HG02973 (cell line): Measurements from ENCODE around the gene MCM10.
"Not testable (repeated sequence)": the region's sequence is repeated elsewhere in the genome, so short reads cannot be mapped to it uniquely, and the experiment has no call there.

Experiments
- ATAC-seq: cut with Tn5 transposase; IDR thresholded peaks from one replicate; pipeline ENCODE4 v1.9.1; 2021; ENCODE audit warnings: moderate library complexity; ENCODE audit not compliant: unreplicated experiment

MCM10 gene

GRCh38 chr10:13219685-13220670 lies 58.6 kb downstream of the MCM10 start:
- no peak for ATAC-seq

- ATAC-seq, result no peak
These were observed 60.2 kb downstream of the MCM10 start for GRCh38 chr10:13221572-13221971.

DNA sequence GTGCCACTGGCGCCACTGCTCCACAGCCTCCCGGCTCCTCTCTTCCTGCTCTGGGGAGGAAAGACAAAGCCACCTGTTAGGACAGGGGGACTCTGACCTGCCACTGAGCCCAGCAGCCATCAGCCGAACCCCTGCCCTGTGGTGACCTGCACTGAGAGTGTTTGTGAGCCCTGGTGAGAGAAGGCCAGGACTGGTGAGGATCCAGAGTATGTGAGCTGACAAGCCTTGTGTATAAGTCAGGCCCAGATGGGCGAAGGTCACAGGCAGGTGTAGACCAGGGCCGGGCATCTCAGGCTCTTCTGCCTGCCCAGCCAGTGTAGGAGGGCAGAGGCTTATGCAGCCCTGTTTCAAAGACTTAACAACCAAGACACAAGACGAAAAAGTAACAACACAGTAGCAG lies 60.8 kb downstream of the MCM10 start:
- no peak for ATAC-seq

- ATAC-seq, result no peak
These were observed 61.2 kb downstream of the MCM10 start for GRCh38 chr10:13222566-13222965.

GRCh38 chr10:13223241-13223640 lies 61.9 kb downstream of the MCM10 start:
- no peak for ATAC-seq

DNA sequence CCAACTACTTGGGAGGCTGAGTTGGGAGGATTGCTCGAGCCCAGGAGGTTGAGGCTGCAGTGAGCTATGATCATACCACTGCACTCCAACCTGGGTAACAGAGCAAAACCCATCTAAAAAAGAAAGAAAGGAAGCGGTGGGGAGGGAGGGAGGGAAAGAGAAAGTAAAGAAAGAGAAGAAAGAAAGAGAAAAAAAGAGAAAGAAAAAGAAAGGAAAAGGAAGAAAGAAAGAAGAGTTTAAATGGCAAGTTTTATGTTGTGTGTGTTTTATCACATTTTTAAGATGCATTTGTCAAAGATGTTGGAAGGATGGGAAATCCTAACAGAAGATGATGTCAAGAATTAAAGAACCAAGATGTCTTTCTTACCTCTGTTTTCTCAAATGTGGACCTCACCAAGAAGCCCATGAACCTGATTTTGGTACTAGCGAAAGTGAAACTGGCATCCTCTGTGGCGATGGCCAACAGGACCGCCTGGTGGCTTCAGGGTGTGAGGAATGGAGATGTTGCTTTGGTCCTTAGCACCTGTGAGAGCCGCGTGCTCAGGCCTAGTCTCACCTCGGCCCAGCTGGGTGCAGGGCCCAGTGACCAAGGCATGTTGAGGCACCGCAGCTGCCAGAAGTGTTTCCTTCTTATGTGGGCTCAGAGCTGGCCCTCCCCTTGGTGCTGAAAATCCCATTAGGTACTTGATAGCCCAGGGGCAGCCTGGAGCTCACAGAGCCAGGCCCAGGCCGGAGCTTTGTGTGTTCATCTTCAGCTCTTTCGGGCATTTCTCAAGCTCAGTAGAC lies 63.0 kb downstream of the MCM10 start:
- ATAC-seq, result no peak

- no peak for ATAC-seq
These were observed 64.2 kb downstream of the MCM10 start for GRCh38 chr10:13225601-13226000.

- ATAC-seq, result no peak
These were observed 65.7 kb downstream of the MCM10 start for GRCh38 chr10:13227031-13227430.

- no peak for ATAC-seq
These were observed 69.8 kb downstream of the MCM10 start for GRCh38 chr10:13231190-13231589.

DNA sequence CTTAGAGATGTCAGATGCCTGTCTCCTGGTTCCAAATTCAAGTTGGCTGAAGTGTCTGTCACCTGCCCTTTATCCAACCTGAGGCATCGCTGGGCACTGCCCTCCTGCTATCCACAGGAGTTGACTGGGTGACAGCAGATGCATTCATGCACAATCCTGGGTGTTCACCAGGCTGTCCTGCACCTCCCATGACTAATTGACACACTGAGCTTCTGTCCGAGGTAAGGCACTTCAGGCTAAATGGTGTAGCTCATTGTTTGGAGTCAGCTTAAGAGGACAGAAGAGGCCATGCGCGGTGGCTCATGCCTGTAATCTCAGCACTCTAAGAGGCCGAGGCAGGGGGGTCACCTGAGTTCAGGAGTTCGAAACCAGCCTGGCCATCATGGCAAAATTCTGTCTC lies 70.5 kb downstream of the MCM10 start:
- ATAC-seq, result no peak

DNA sequence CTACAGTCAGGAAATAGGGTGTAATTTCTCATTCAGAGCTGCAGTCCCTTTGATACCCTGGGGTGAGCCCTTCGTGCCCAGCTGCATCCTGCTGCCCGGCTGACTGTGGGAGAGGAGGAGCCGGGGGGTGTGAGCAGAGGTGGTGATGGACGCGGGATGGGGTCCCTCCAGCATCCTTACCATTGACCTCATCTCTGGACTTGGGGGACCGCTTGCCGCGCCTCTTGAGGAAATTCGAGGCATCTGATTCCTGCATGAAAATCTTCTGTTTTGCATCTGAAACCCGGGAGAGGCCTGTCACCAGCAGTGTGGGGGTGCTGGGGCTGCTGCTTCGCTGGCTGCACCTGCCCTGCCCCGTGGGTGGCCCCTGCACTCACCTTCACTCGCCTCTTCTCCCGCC lies 72.0 kb downstream of the MCM10 start:
- ATAC-seq, result no peak

DNA sequence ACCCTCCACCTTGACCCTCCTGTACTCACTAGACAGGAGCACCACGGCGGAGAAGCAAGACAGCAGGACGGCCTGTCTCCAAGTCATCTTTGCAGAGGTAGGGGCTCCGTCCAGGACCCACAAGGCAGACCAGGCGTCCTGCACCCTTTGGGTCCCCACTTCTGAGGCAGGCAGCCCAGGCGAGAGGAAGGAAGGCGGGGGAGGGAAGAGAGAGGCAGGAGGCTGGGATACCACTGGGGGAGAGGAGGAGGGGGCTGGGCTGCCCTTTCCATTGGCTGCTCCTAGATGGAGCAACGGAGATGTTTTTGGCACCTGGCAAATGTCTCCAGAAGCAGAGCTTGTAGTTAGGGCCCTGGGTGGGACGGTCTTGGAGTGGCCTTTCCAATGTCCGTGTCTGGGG lies 72.8 kb downstream of the MCM10 start, which contains the start of gene UCMA:
TSS of gene UCMA (minus strand) at position 203 of the 400 bp plus-strand sequence. CDS start at position 87, 116 bp downstream.
- ATAC-seq, result no peak

DNA sequence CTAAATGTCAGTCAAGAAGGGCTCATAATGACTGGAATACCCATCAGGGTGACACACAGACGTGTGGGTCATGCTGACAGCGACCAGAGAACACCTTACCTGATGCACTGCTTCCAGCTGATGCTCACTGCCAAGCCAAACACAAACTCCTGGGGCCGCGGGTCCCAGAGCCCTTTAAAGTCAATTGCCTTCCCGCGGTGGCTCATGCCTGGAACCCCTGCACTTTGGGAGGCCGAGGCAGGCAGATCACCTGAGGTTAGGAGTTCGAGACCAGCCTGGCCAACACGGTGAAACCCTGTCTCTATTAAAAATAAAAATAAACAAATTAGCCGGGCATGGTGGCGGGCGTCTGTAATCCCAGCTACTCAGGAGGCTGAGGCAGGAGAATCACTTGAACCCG lies 73.4 kb downstream of the MCM10 start:
- not testable (repeated sequence) for ATAC-seq

- ATAC-seq, result no peak
These were observed 75.3 kb downstream of the MCM10 start for GRCh38 chr10:13236638-13237037.

- no peak for ATAC-seq
These were observed 77.1 kb downstream of the MCM10 start for GRCh38 chr10:13238271-13239077.

DNA sequence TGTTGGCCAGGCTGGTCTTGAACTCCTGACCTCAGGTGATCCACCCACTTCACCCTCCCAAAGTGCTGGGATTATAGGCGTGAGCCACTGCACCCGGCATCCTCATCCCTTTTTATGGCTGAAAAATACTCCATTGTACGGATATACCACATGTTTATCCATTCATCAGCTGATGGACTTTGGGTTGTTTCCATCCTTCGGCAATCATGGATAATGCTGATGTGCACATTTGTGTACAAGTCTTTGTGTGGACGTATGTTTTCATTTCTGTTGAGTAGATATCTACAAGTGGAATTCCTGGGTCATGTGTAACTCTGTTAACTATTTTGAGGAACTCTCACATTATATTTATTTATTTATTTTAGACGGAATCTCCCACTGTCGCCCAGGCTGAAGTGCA lies 78.6 kb downstream of the MCM10 start:
- ATAC-seq, result no peak

DNA sequence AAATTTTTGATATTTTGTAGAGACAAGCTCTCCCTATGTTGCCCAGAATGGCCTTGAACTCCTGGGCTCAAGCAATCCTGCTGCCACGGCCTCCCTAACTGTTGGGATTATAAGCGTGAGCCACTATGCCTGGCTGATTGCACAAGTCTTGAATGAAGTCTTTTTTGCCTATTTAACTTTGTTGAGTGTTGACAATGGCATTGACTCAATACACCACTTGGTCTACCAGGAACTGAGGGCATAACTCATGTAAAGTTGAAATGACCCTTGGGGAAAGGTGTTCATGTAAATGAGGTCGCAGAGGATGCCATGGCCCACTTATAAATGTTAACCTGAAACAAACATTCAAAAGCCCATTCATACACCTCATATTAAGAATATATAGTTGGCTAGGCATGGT lies 80.3 kb downstream of the MCM10 start:
- ATAC-seq, result no peak

GRCh38 chr10:13242260-13242659 lies 80.9 kb downstream of the MCM10 start:
- ATAC-seq, result not testable (repeated sequence)

GRCh38 chr10:13247246-13247645 lies 85.9 kb downstream of the MCM10 start:
- ATAC-seq, result no peak

- ATAC-seq, result no peak
These were observed 86.4 kb downstream of the MCM10 start for GRCh38 chr10:13247784-13248183.

DNA sequence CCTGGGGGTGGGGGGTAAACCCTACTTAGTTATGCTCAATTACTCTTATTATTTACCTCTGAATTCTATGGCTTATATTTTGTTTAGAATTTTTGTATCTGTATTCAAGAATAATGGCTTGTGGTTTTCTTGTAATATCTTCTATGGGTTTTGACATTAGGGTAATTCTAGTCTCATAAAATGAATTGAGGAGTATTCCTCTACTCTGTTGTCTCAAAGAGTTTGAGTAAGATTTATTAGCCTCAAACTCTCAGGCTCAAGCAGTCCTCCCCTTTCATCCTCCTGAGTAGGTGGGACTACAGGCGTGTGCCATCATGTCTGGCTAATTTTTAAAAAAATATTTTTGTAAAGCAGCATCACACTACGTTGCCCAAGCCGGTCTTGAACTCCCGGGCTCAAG lies 92.4 kb downstream of the MCM10 start:
- no peak for ATAC-seq
